ENCODE measurements around the gene ANKRD9. TPM values are rescaled to one million over a fixed set of nuclear protein-coding genes. Genes with fewer than 3 reads are reported as not detected.

ANKRD9 gene
- total RNA-seq, 1 experiment from 2014 or later, result 8.4 TPM

GRCh38 chr14:102464846-102465341 is 44.7 kb downstream of the ANKRD9 start:
- CTCF ChIA-PET, result no interaction called here

GRCh38 chr14:102464006-102464405 is 45.6 kb downstream of the ANKRD9 start:
- Mint-ChIP-seq H3K36me3 (ENCODE audit: insufficient read depth, unreplicated experiment) (peaks cover 19% of the 10 kb centered on the region), H3K4me3 (ENCODE audit: unreplicated experiment) (no peak overlapping the region), H3K4me1 (ENCODE audit: insufficient read depth, unreplicated experiment) (no peaks in the 10 kb centered on the region), H3K27ac (ENCODE audit: low read depth, unreplicated experiment) (no peak overlapping the region), H3K27me3 (ENCODE audit: insufficient read depth, unreplicated experiment) (no peaks in the 10 kb centered on the region), H3K9me3 (ENCODE audit: unreplicated experiment) (no peaks in the 10 kb centered on the region)
- no peak for TF ChIP-seq CTCF (IDR thresholded peaks at IDR 0.05; ENCODE audit: unreplicated experiment)
- intact Hi-C loops (cut with micrococcal nuclease), result no loop called here
- DNase-seq (ENCODE audit: unreplicated experiment), result no peak
- ChIA-PET CTCF (interaction anchor here (0.7 to 1.2 kb wide), 2 partner anchors 22 to 1182 kb away, joined by 3 read pairs; no protein-coding TSS in a partner anchor), POLR2A (interaction anchor here (0.6 kb wide), 1 partner anchor 317 kb away, joined by 3 read pairs; no protein-coding TSS in a partner anchor)
- no TSS peak for BruUV-seq (replicated peaks)

More at GRCh38 chr14:102464846-102465341, 44.7 kb downstream of the ANKRD9 start:
- no peak for DNase-seq (ENCODE audit: unreplicated experiment)
- Mint-ChIP-seq H3K9me3 (ENCODE audit: unreplicated experiment) (no peaks in the 10 kb centered on the region), H3K4me1 (ENCODE audit: insufficient read depth, unreplicated experiment) (no peaks in the 10 kb centered on the region), H3K36me3 (ENCODE audit: insufficient read depth, unreplicated experiment) (peaks cover 17% of the 10 kb centered on the region), H3K27ac (ENCODE audit: low read depth, unreplicated experiment) (no peak overlapping the region), H3K27me3 (ENCODE audit: insufficient read depth, unreplicated experiment) (no peaks in the 10 kb centered on the region), H3K4me3 (ENCODE audit: unreplicated experiment) (no peak overlapping the region)
- no TSS peak for BruUV-seq (replicated peaks)
- intact Hi-C loops (cut with micrococcal nuclease), result no loop called here
- TF ChIP-seq CTCF (IDR thresholded peaks at IDR 0.05; ENCODE audit: unreplicated experiment), result no peak
- POLR2A ChIA-PET, result interaction anchor here (0.6 kb wide), 1 partner anchor 316 kb away, joined by 3 read pairs; no protein-coding TSS in a partner anchor

- CTCF ChIA-PET, result no interaction called here
- no peaks in the 10 kb centered on the region for H3K9me3 Mint-ChIP-seq (ENCODE audit: unreplicated experiment)
- BruUV-seq (replicated peaks), result no TSS peak
Observed at GRCh38 chr14:102462391-102462790, 47.2 kb downstream of the ANKRD9 start.

More at GRCh38 chr14:102462391-102462790, 47.2 kb downstream of the ANKRD9 start:
- H3K27ac Mint-ChIP-seq (ENCODE audit: low read depth, unreplicated experiment), result no peak overlapping the region
- TF ChIP-seq CTCF (IDR thresholded peaks at IDR 0.05; ENCODE audit: unreplicated experiment), result no peak
- H3K4me1 Mint-ChIP-seq (ENCODE audit: insufficient read depth, unreplicated experiment), result no peaks in the 10 kb centered on the region
- POLR2A ChIA-PET, result no interaction called here
- no peak for DNase-seq (ENCODE audit: unreplicated experiment)
- H3K27me3 Mint-ChIP-seq (ENCODE audit: insufficient read depth, unreplicated experiment), result no peaks in the 10 kb centered on the region
- peaks cover 35% of the 10 kb centered on the region for H3K36me3 Mint-ChIP-seq (ENCODE audit: insufficient read depth, unreplicated experiment)
- intact Hi-C loops (cut with micrococcal nuclease), result no loop called here
- H3K4me3 Mint-ChIP-seq (ENCODE audit: unreplicated experiment), result no peak overlapping the region

Data from MCF 10A (cell line).